Mesenchymal stem cell (in vitro differentiated cells and primary cell): Measurements from ENCODE around the gene PRDM2.
A peak's percentile ranks its signal among the peaks of the same experiment; 100 is the strongest.

ENCODE experiments used
- DNase-seq: peaks from one replicate; pipeline ENCODE4 v3.0.0-alpha.2; 2013
- H2AFZ ChIP-seq: one replicate; pipeline ENCODE4 v1.6.1; 2013; ENCODE audit warnings: low read depth, mild to moderate bottlenecking, control low read depth, inconsistent platforms, low read length, moderate library complexity
- H2AK5ac ChIP-seq: 2 replicates; pipeline ENCODE4 v1.6.1; 2013; ENCODE audit warnings: low read length, moderate library complexity, mild to moderate bottlenecking, inconsistent platforms; ENCODE audit not compliant: severe bottlenecking
- H2BK120ac ChIP-seq: one replicate; pipeline ENCODE4 v1.6.1; 2013; ENCODE audit warnings: low read depth, mild to moderate bottlenecking, inconsistent platforms, low read length, moderate library complexity
- H2BK12ac ChIP-seq, 2 experiments: one replicate each; pipeline ENCODE4 v1.6.1; 2013; ENCODE audit warnings: inconsistent platforms in 2 of 2, low read length in 2 of 2, mild to moderate bottlenecking in 2 of 2, moderate library complexity in 2 of 2, control low read depth in 1 of 2
- H2BK15ac ChIP-seq: one replicate; pipeline ENCODE4 v1.6.1; 2013; ENCODE audit warnings: mild to moderate bottlenecking, low read depth, inconsistent platforms; ENCODE audit not compliant: poor library complexity, severe bottlenecking
- H2BK5ac ChIP-seq: 2 replicates; pipeline ENCODE4 v1.6.1; 2013; ENCODE audit warnings: low read depth, mild to moderate bottlenecking, low read length, control low read depth, inconsistent platforms; ENCODE audit not compliant: poor library complexity, severe bottlenecking
- H3K14ac ChIP-seq, 2 experiments: one replicate each; pipeline ENCODE4 v1.6.1; 2013; ENCODE audit warnings: inconsistent platforms in 2 of 2, low read length in 2 of 2, control low read depth in 1 of 2, mild to moderate bottlenecking in 1 of 2, moderate library complexity in 1 of 2
- H3K18ac ChIP-seq, 2 experiments: one replicate each; pipeline ENCODE4 v1.6.1; 2013; ENCODE audit warnings: inconsistent platforms in 2 of 2, low read length in 2 of 2, control low read depth in 1 of 2, low read depth in 1 of 2, mild to moderate bottlenecking in 1 of 2
- H3K23ac ChIP-seq, 2 experiments: one replicate each; pipeline ENCODE4 v1.6.1; 2013; ENCODE audit warnings: inconsistent platforms in 2 of 2, low read length in 2 of 2, mild to moderate bottlenecking in 2 of 2, moderate library complexity in 2 of 2, control low read depth in 1 of 2
- H3K27ac ChIP-seq: 2 replicates; pipeline ENCODE4 v1.5.1; 2013; ENCODE audit warnings: mild to moderate bottlenecking, moderate library complexity, low read length, control low read depth, inconsistent platforms; ENCODE audit not compliant: poor library complexity, severe bottlenecking
- H3K27me3 ChIP-seq, 2 experiments: 2 replicates each; pipeline versions ENCODE4 v1.6.1 to v1.7.0; 2013; ENCODE audit warnings: low read length in 2 of 2, mild to moderate bottlenecking in 2 of 2, moderate library complexity in 2 of 2, control low read depth in 1 of 2, inconsistent platforms in 1 of 2; ENCODE audit not compliant: control insufficient read depth in 1 of 2, insufficient read depth in 1 of 2
- H3K36me3 ChIP-seq, 2 experiments: 2 replicates each; pipeline versions ENCODE4 v1.6.1 to v1.7.0; 2013; ENCODE audit warnings: low read length in 2 of 2, control low read depth in 1 of 2, inconsistent platforms in 1 of 2, low read depth in 1 of 2, mild to moderate bottlenecking in 1 of 2; ENCODE audit not compliant: insufficient read depth in 2 of 2, control insufficient read depth in 1 of 2
- H3K4ac ChIP-seq, 2 experiments: one replicate each; pipeline ENCODE4 v1.6.1; 2013; ENCODE audit warnings: inconsistent platforms in 2 of 2, low read length in 2 of 2, mild to moderate bottlenecking in 2 of 2, moderate library complexity in 2 of 2, control low read depth in 1 of 2, low read depth in 1 of 2
- H3K4me1 ChIP-seq: 2 replicates; pipeline ENCODE4 v1.6.1; 2013; ENCODE audit warnings: low read depth, low read length, control low read depth; ENCODE audit not compliant: control insufficient read depth, insufficient read depth
- H3K4me2 ChIP-seq: 2 replicates; pipeline ENCODE4 v1.6.1; 2013; ENCODE audit warnings: low read length, mild to moderate bottlenecking, inconsistent platforms; ENCODE audit not compliant: poor library complexity, severe bottlenecking
- H3K4me3 ChIP-seq, 2 experiments: 2 replicates each; pipeline versions ENCODE4 v1.5.1 to v1.7.0; 2013; ENCODE audit warnings: low read length in 2 of 2, mild to moderate bottlenecking in 2 of 2, control low read depth in 1 of 2, low read depth in 1 of 2; ENCODE audit not compliant: insufficient read depth in 1 of 2
- H3K79me1 ChIP-seq: replicated peaks from 2 replicates; pipeline ENCODE4 v1.6.1; 2013; ENCODE audit warnings: mild to moderate bottlenecking, control low read depth, low read length, inconsistent platforms; ENCODE audit not compliant: poor library complexity, severe bottlenecking
- H3K9ac ChIP-seq: 2 replicates; pipeline ENCODE4 v1.7.0; 2013; ENCODE audit warnings: mild to moderate bottlenecking, low read length, moderate library complexity
- H3K9me3 ChIP-seq: 2 replicates; pipeline ENCODE4 v1.7.0; 2013; ENCODE audit warnings: mild to moderate bottlenecking, low read length; ENCODE audit not compliant: control insufficient read depth
- H4K8ac ChIP-seq: one replicate; pipeline ENCODE4 v1.6.1; 2013; ENCODE audit warnings: inconsistent platforms, mild to moderate bottlenecking, low read length, moderate library complexity
- H4K91ac ChIP-seq: one replicate; pipeline ENCODE4 v1.6.1; 2013; ENCODE audit warnings: mild to moderate bottlenecking, low read length, inconsistent platforms
- WGBS: methylation state at CpG from one replicate; pipeline ENCODE4 v1.1.7; 2013; ENCODE audit warnings: mixed read lengths; 5-methylcytosine and 5-hydroxymethylcytosine counted together

Gene PRDM2

GRCh38 chr1:13774121-13774520 is 74.1 kb downstream of the PRDM2 start:
- Histone ChIP-seq H3K4me1 (peaks cover 3% of the 10 kb centered on the region), H3K4me2 (no peak overlapping the region), H2BK15ac (no peak overlapping the region), H2BK12ac (no peak overlapping the region), H2AFZ (no peak overlapping the region), H3K9ac (no peak overlapping the region), H4K8ac (no peak overlapping the region), H2AK5ac (no peak overlapping the region), H3K23ac (no peak overlapping the region), H3K79me1 (peaks cover 25% of the 10 kb centered on the region), H2BK5ac (no peak overlapping the region), H4K91ac (no peak overlapping the region), H3K4me3 (no peak overlapping the region), H3K36me3 (peaks cover 30 to 68% of the 10 kb centered on the region in 2 experiments), H3K27me3 (no peaks in the 10 kb centered on the region), H2BK120ac (no peak overlapping the region), H3K14ac (no peak overlapping the region), H3K18ac (no peak overlapping the region), H3K4ac (no peak overlapping the region), H3K9me3 (no peaks in the 10 kb centered on the region), H3K27ac (no peak overlapping the region)
- 99% methylated on average over 2 of the region's 2 CpGs for WGBS
- DNase-seq = no peak

GRCh38 chr1:13775459-13775858 is 75.5 kb downstream of the PRDM2 start:
- Histone ChIP-seq H2BK12ac (no peak overlapping the region), H3K4me3 (peak overlapping the region in 1 of 2 experiments; percentile 37), H3K79me1 (peaks cover 26% of the 10 kb centered on the region), H3K23ac (no peak overlapping the region), H3K27ac (no peak overlapping the region), H4K8ac (no peak overlapping the region), H2BK120ac (no peak overlapping the region), H3K9me3 (no peaks in the 10 kb centered on the region), H3K9ac (peak overlapping the region; percentile 58), H3K18ac (no peak overlapping the region), H3K4me1 (peaks cover 2% of the 10 kb centered on the region), H2BK15ac (no peak overlapping the region), H2BK5ac (no peak overlapping the region), H3K27me3 (no peaks in the 10 kb centered on the region), H3K36me3 (peaks cover 37 to 69% of the 10 kb centered on the region in 2 experiments), H3K14ac (no peak overlapping the region), H4K91ac (no peak overlapping the region), H2AK5ac (no peak overlapping the region), H3K4me2 (no peak overlapping the region), H2AFZ (no peak overlapping the region), H3K4ac (no peak overlapping the region)
- DNase-seq = no peak
- 96% methylated on average over 5 of the region's 5 CpGs for WGBS

- Histone ChIP-seq H4K8ac (no peak overlapping the region), H3K9me3 (no peaks in the 10 kb centered on the region), H2AK5ac (no peak overlapping the region), H4K91ac (no peak overlapping the region), H2BK15ac (no peak overlapping the region), H3K9ac (peak overlapping the region; percentile 58), H3K27ac (no peak overlapping the region), H3K4me2 (no peak overlapping the region), H2BK12ac (no peak overlapping the region), H2AFZ (no peak overlapping the region), H3K4ac (no peak overlapping the region), H3K18ac (no peak overlapping the region), H2BK5ac (no peak overlapping the region), H3K4me1 (peaks cover 2% of the 10 kb centered on the region), H3K79me1 (peaks cover 31% of the 10 kb centered on the region), H3K27me3 (no peaks in the 10 kb centered on the region), H2BK120ac (no peak overlapping the region), H3K23ac (no peak overlapping the region), H3K14ac (no peak overlapping the region), H3K4me3 (peak overlapping the region in 1 of 2 experiments; percentile 37), H3K36me3 (peaks cover 40 to 71% of the 10 kb centered on the region in 2 experiments)
- 92% methylated on average over 2 of the region's 3 CpGs for WGBS
- DNase-seq = no peak
These were observed 75.9 kb downstream of the PRDM2 start for GRCh38 chr1:13775916-13776315.

GRCh38 chr1:13778431-13778830 is 78.4 kb downstream of the PRDM2 start:
- H3K27me3 ChIP-seq = no peaks in the 10 kb centered on the region
- no peak overlapping the region for H3K4ac ChIP-seq
- H2AK5ac ChIP-seq = no peak overlapping the region
- no peak overlapping the region for H4K8ac ChIP-seq
- 97% methylated on average over 7 of the region's 7 CpGs for WGBS
- H3K4me2 ChIP-seq = no peak overlapping the region
- H3K27ac ChIP-seq = no peak overlapping the region
- DNase-seq = no peak
- H2AFZ ChIP-seq = no peak overlapping the region
- no peaks in the 10 kb centered on the region for H3K9me3 ChIP-seq
- no peak overlapping the region for H3K23ac ChIP-seq
- no peak overlapping the region for H2BK12ac ChIP-seq
- no peak overlapping the region for H4K91ac ChIP-seq
- no peak overlapping the region for H3K9ac ChIP-seq
- H3K14ac ChIP-seq = no peak overlapping the region
- no peak overlapping the region for H3K18ac ChIP-seq
- H3K4me3 ChIP-seq = no peak overlapping the region
- H3K79me1 ChIP-seq = peaks cover 39% of the 10 kb centered on the region
- no peak overlapping the region for H2BK5ac ChIP-seq
- no peak overlapping the region for H2BK15ac ChIP-seq
- peaks cover 13% of the 10 kb centered on the region for H3K4me1 ChIP-seq
- H2BK120ac ChIP-seq = no peak overlapping the region
- H3K36me3 ChIP-seq = peaks cover 41 to 72% of the 10 kb centered on the region in 2 experiments
